Activated B cell treated with CpG ODN at 0.5 μM for 24 hours (primary cell): ENCODE results near the gene TMEM129. TPM values are rescaled to one million over a fixed set of nuclear protein-coding genes. Genes with fewer than 3 reads are reported as not detected.

Source experiments
- ATAC-seq: fragments of 200-7000 bp; cut with Tn5 transposase; one replicate; pipeline ENCODE4 v1.10.0; 2021; ENCODE audit warnings: low read depth, mild to moderate bottlenecking, moderate library complexity
- CTCF ChIA-PET: fragments of 350-600 bp; sonication (Branson Sonifier 250); formaldehyde crosslinking; loops from one replicate; lab custom pipeline; 2021; ENCODE audit warnings: antibody characterized with exemption; lab: Charles Lee
- POLR2A ChIA-PET: fragments of 350-600 bp; sonication (Branson Sonifier 250); formaldehyde crosslinking; loops from one replicate; lab custom pipeline; 2021; ENCODE audit warnings: antibody characterized with exemption; lab: Charles Lee
- DNase-seq: peaks from one replicate; pipeline ENCODE4 v3.0.0; 2022
- H3K27ac Mint-ChIP-seq: one replicate; pipeline ENCODE4 v1.8.0; 2020; ENCODE audit warnings: mixed read lengths
- H3K27me3 Mint-ChIP-seq: one replicate; pipeline ENCODE4 v1.8.0; 2021; ENCODE audit warnings: mixed read lengths
- H3K36me3 Mint-ChIP-seq: one replicate; pipeline ENCODE4 v1.8.0; 2021; ENCODE audit warnings: low read depth, mixed read lengths
- H3K4me1 Mint-ChIP-seq: one replicate; pipeline ENCODE4 v1.8.0; 2021; ENCODE audit warnings: mixed read lengths
- H3K4me3 Mint-ChIP-seq: one replicate; pipeline ENCODE4 v1.8.0; 2020; ENCODE audit warnings: mild to moderate bottlenecking, mixed read lengths
- H3K9me3 Mint-ChIP-seq: one replicate; pipeline ENCODE4 v1.8.0; 2020; ENCODE audit warnings: mixed read lengths
- CTCF ChIP-seq: fragments of 200-600 bp; IDR thresholded peaks from one replicate; pipeline ENCODE4 v1.8.0; 2022; ENCODE audit warnings: antibody characterized with exemption, mild to moderate bottlenecking
- intact Hi-C: fragments of 100-400 bp; cut with micrococcal nuclease; formaldehyde crosslinking; loops from one replicate; pipeline ENCODE4 v1.15.1; 2024
- total RNA-seq: library from RNA; stranded (reverse); gene quantifications from 2 replicates; pipeline ENCODE4 v1.2.3, GENCODE V29; 2022

TMEM129 gene
- total RNA-seq, 1 donor from 2014 or later, result 23.7 TPM

GRCh38 chr4:1712216-1713002 is 8.7 kb downstream of the TMEM129 start, which contains the start of gene SLBP:
Gene SLBP (minus strand): TSS chr4:1712319. CDS start chr4:1712188, 131 bp downstream.
- intact Hi-C loops, result loop anchor here (1.0 to 10.0 kb wide), 9 partner anchors 9 to 1362 kb away; partner anchors contain the start of genes ATP5ME, FAM53A, HTT and HTT-AS
- no peak for TF ChIP-seq CTCF
- DNase-seq (peak; percentile 97), ATAC-seq (peak; percentile 87)
- H3K9me3 Mint-ChIP-seq, result no peaks in the 10 kb centered on the region
- POLR2A ChIA-PET, result interaction anchor here (0.6 to 4.2 kb wide), 13 partner anchors 8 to 550 kb away, joined by 3 to 138 read pairs (median 4); partner anchors contain the start of genes FAM53A, LETM1, MXD4 and NSD2
- H3K36me3 Mint-ChIP-seq, result peaks cover 40% of the 10 kb centered on the region
- H3K4me1 Mint-ChIP-seq, result peaks cover 73% of the 10 kb centered on the region
- H3K27ac Mint-ChIP-seq, result peak within 1 kb of the TSS; percentile 93
- H3K27me3 Mint-ChIP-seq, result no peaks in the 10 kb centered on the region
- CTCF ChIA-PET, result interaction anchor here (0.7 to 4.2 kb wide), 4 partner anchors 9 to 19 kb away, joined by 3 to 30 read pairs (median 3); partner anchors contain the start of genes TACC3 and TMEM129
- peak within 1 kb of the TSS; percentile 94 for H3K4me3 Mint-ChIP-seq

GRCh38 chr4:1711571-1712215 is 9.4 kb downstream of the TMEM129 start:
- Mint-ChIP-seq H3K4me3 (peak overlapping the region; percentile 88), H3K9me3 (no peaks in the 10 kb centered on the region), H3K36me3 (peaks cover 38% of the 10 kb centered on the region), H3K27ac (peak overlapping the region; percentile 86), H3K4me1 (peaks cover 72% of the 10 kb centered on the region), H3K27me3 (no peaks in the 10 kb centered on the region)
- ChIA-PET POLR2A (interaction anchor here (0.7 to 4.2 kb wide), 10 partner anchors 9 to 550 kb away, joined by 3 to 138 read pairs (median 4); partner anchors contain the start of genes FAM53A, LETM1, MXD4 and NSD2), CTCF (interaction anchor here (0.7 to 4.2 kb wide), 3 partner anchors 14 to 19 kb away, joined by 3 to 30 read pairs (median 3); no protein-coding TSS in a partner anchor)
- no peak for TF ChIP-seq CTCF
- DNase-seq (no peak), ATAC-seq (peak; percentile 4)
- intact Hi-C loops, result loop anchor here (1.0 to 10.0 kb wide), 9 partner anchors 10 to 1363 kb away; partner anchors contain the start of genes ATP5ME, FAM53A, HTT and HTT-AS

- POLR2A ChIA-PET, result interaction anchor here (0.7 to 4.2 kb wide), 5 partner anchors 12 to 576 kb away, joined by 7 to 138 read pairs (median 10); partner anchors contain the start of genes NSD2, TACC3 and TMEM129
- ATAC-seq (no peak), DNase-seq (no peak)
- H3K27ac Mint-ChIP-seq, result peak overlapping the region; percentile 86
- H3K4me3 Mint-ChIP-seq, result peak overlapping the region; percentile 88
- CTCF ChIA-PET, result interaction anchor here (1.5 to 4.2 kb wide), 2 partner anchors 12 to 18 kb away, joined by 4 to 30 read pairs; no protein-coding TSS in a partner anchor
- intact Hi-C loops, result loop anchor here (10.0 kb wide), 1 partner anchor 1364 kb away; the partner anchor contains the start of genes HTT and HTT-AS
- no peak for TF ChIP-seq CTCF
- no peaks in the 10 kb centered on the region for H3K27me3 Mint-ChIP-seq
- no peaks in the 10 kb centered on the region for H3K9me3 Mint-ChIP-seq
- peaks cover 41% of the 10 kb centered on the region for H3K36me3 Mint-ChIP-seq
- peaks cover 68% of the 10 kb centered on the region for H3K4me1 Mint-ChIP-seq
Observed at GRCh38 chr4:1711055-1711570, 10.0 kb downstream of the TMEM129 start.

GRCh38 chr4:1708581-1708980 is 12.5 kb downstream of the TMEM129 start:
- Mint-ChIP-seq H3K4me1 (peaks cover 43% of the 10 kb centered on the region), H3K4me3 (peak overlapping the region; percentile 19)

More at GRCh38 chr4:1708581-1708980, 12.5 kb downstream of the TMEM129 start:
- CTCF ChIA-PET, result interaction anchor here (1.2 to 3.6 kb wide), 2 partner anchors 16 to 17 kb away, joined by 3 to 31 read pairs; no protein-coding TSS in a partner anchor
- TF ChIP-seq CTCF, result no peak
- no peak for DNase-seq
- H3K9me3 Mint-ChIP-seq, result no peaks in the 10 kb centered on the region
- no peaks in the 10 kb centered on the region for H3K27me3 Mint-ChIP-seq
- no peak for ATAC-seq
- intact Hi-C loops, result no loop called here
- peaks cover 58% of the 10 kb centered on the region for H3K36me3 Mint-ChIP-seq
- POLR2A ChIA-PET, result interaction anchor here (0.5 to 0.7 kb wide), 2 partner anchors 15 to 297 kb away, joined by 3 to 4 read pairs; no protein-coding TSS in a partner anchor
- peak overlapping the region; percentile 18 for H3K27ac Mint-ChIP-seq
